ENCODE results near the gene APOB. TPM values are rescaled to one million over a fixed set of nuclear protein-coding genes. Genes with fewer than 3 reads are reported as not detected.

APOB gene
- total and polyA plus RNA-seq, 2 of the 13 experiments (the other 11 are each of a cell fraction or from before 2014, with no cell fraction given): 1,569 to 2,515 TPM

DNA sequence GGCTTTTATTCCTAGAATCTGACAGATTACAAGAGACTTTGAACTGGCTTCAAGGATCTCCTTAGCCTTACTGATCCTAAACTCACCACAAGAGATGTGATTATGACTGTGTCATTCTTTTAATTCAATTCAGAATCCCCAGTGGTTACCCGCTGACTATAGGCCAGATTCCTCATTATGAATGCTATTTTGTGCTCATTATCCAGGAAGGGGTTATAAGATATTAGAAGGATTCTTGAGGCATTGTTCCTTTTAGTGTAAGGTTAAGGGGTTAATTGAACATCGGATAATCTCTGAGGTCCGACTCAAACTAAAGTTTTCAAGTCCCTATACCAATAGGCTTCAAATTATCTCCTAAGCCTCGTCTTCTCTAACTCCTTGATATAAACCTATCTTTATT lies 40.5 kb upstream of the APOB start:
- TF ChIP-seq AFF4 (CRISPR knock-in tag; IDR thresholded peaks at IDR 0.05): no peak
- TF ChIP-seq ZNF484 (CRISPR knock-in tag; IDR thresholded peaks at IDR 0.05; ENCODE audit: borderline replicate concordance, low read depth): no peak
- TF ChIP-seq, protein P1, sequence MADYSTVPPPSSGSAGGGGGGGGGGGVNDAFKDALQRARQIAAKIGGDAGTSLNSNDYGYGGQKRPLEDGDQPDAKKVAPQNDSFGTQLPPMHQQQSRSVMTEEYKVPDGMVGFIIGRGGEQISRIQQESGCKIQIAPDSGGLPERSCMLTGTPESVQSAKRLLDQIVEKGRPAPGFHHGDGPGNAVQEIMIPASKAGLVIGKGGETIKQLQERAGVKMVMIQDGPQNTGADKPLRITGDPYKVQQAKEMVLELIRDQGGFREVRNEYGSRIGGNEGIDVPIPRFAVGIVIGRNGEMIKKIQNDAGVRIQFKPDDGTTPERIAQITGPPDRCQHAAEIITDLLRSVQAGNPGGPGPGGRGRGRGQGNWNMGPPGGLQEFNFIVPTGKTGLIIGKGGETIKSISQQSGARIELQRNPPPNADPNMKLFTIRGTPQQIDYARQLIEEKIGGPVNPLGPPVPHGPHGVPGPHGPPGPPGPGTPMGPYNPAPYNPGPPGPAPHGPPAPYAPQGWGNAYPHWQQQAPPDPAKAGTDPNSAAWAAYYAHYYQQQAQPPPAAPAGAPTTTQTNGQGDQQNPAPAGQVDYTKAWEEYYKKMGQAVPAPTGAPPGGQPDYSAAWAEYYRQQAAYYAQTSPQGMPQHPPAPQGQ (CRISPR knock-in tag; IDR thresholded peaks at IDR 0.05; ENCODE audit: borderline replicate concordance): no peak
- no peak for TF ChIP-seq SRF (IDR thresholded peaks at IDR 0.05; ENCODE audit: low read depth, low read length)
- TF ChIP-seq, protein P2, sequence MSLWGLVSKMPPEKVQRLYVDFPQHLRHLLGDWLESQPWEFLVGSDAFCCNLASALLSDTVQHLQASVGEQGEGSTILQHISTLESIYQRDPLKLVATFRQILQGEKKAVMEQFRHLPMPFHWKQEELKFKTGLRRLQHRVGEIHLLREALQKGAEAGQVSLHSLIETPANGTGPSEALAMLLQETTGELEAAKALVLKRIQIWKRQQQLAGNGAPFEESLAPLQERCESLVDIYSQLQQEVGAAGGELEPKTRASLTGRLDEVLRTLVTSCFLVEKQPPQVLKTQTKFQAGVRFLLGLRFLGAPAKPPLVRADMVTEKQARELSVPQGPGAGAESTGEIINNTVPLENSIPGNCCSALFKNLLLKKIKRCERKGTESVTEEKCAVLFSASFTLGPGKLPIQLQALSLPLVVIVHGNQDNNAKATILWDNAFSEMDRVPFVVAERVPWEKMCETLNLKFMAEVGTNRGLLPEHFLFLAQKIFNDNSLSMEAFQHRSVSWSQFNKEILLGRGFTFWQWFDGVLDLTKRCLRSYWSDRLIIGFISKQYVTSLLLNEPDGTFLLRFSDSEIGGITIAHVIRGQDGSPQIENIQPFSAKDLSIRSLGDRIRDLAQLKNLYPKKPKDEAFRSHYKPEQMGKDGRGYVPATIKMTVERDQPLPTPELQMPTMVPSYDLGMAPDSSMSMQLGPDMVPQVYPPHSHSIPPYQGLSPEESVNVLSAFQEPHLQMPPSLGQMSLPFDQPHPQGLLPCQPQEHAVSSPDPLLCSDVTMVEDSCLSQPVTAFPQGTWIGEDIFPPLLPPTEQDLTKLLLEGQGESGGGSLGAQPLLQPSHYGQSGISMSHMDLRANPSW (CRISPR knock-in tag; IDR thresholded peaks at IDR 0.05; ENCODE audit: borderline replicate concordance): no peak
- no peak for TF ChIP-seq HNF1B (CRISPR knock-in tag; IDR thresholded peaks at IDR 0.05)
- no peak for TF ChIP-seq HNRNPLL (IDR thresholded peaks at IDR 0.05; ENCODE audit: low read depth, low read length, poor library complexity, severe bottlenecking)
- TF ChIP-seq ZNF331 (CRISPR knock-in tag; IDR thresholded peaks at IDR 0.05): no peak
- TF ChIP-seq, protein P3, sequence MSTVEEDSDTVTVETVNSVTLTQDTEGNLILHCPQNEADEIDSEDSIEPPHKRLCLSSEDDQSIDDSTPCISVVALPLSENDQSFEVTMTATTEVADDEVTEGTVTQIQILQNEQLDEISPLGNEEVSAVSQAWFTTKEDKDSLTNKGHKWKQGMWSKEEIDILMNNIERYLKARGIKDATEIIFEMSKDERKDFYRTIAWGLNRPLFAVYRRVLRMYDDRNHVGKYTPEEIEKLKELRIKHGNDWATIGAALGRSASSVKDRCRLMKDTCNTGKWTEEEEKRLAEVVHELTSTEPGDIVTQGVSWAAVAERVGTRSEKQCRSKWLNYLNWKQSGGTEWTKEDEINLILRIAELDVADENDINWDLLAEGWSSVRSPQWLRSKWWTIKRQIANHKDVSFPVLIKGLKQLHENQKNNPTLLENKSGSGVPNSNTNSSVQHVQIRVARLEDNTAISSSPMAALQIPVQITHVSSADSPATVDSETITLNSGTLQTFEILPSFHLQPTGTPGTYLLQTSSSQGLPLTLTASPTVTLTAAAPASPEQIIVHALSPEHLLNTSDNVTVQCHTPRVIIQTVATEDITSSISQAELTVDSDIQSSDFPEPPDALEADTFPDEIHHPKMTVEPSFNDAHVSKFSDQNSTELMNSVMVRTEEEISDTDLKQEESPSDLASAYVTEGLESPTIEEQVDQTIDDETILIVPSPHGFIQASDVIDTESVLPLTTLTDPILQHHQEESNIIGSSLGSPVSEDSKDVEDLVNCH (CRISPR knock-in tag; IDR thresholded peaks at IDR 0.05): no peak
- no peak for TF ChIP-seq ZC3H13 (CRISPR knock-in tag; IDR thresholded peaks at IDR 0.05)
- no peak for TF ChIP-seq PHF21A (CRISPR knock-in tag; IDR thresholded peaks at IDR 0.05)
- ATAC-seq (no peak), DNase-seq (ENCODE audit: low spot score) (no peak), FAIRE-seq (no peak)
- Histone ChIP-seq H3K27ac (ENCODE audit: extremely low read length, insufficient read depth, low read length) (no peak overlapping the region), H3K79me2 (ENCODE audit: insufficient read depth, low read length) (no peaks in the 10 kb centered on the region), H3K27me3 (ENCODE audit: control insufficient read depth in 1 of 2, insufficient read depth in 2 of 2, low read length in 2 of 2) (no peaks in the 10 kb centered on the region), H3K4me1 (ENCODE audit: insufficient read depth, low read length) (peaks cover 7% of the 10 kb centered on the region), H3K9ac (ENCODE audit: insufficient read depth, low read depth, low read length) (no peak overlapping the region), H4K20me1 (ENCODE audit: insufficient read depth, low read length) (no peaks in the 10 kb centered on the region), H3K36me3 (replicated peaks in 1 of 2; ENCODE audit: control insufficient read depth in 1 of 2, insufficient read depth in 2 of 2, low read length in 2 of 2) (no peaks in the 10 kb centered on the region), H3K4me2 (ENCODE audit: low read depth, low read length) (no peak overlapping the region), H3K4me3 (replicated peaks in 1 of 3; ENCODE audit: insufficient read depth in 1 of 3, low read depth in 2 of 3, low read length in 3 of 3) (no peak overlapping the region), H2AFZ (ENCODE audit: low read length) (no peak overlapping the region), H3K9me3 (ENCODE audit: low read length) (no peaks in the 10 kb centered on the region)
- ChIA-PET CTCF (ENCODE audit: low intra/inter-chr PET ratio, low total read pairs) (no interaction called here), POLR2A (interaction anchor here (0.7 to 1.7 kb wide), 3 partner anchors 11 to 43 kb away, joined by 3 to 4 read pairs (median 3); no protein-coding TSS in a partner anchor)
- WGBS (ENCODE audit: low lambda C conversion rate): 94% methylated on average over 4 of the region's 4 CpGs
- in situ Hi-C loops (cut with HindIII; ENCODE audit: extremely low pct_ligation_motif_present, low pct_unique_long_range_greater_than_20kb) (no loop called here), intact Hi-C loops (cut with micrococcal nuclease; ENCODE audit: unreplicated experiment) (no loop called here)
- BruUV-seq (replicated peaks): no TSS peak

Data from HepG2 (cell line).